ENCODE measurements around the gene VSIG10L2. TPM values are rescaled to one million over a fixed set of nuclear protein-coding genes. Genes with fewer than 3 reads are reported as not detected.

The VSIG10L2 gene
- total RNA-seq, 1 experiment from 2014 or later = not detected

DNA sequence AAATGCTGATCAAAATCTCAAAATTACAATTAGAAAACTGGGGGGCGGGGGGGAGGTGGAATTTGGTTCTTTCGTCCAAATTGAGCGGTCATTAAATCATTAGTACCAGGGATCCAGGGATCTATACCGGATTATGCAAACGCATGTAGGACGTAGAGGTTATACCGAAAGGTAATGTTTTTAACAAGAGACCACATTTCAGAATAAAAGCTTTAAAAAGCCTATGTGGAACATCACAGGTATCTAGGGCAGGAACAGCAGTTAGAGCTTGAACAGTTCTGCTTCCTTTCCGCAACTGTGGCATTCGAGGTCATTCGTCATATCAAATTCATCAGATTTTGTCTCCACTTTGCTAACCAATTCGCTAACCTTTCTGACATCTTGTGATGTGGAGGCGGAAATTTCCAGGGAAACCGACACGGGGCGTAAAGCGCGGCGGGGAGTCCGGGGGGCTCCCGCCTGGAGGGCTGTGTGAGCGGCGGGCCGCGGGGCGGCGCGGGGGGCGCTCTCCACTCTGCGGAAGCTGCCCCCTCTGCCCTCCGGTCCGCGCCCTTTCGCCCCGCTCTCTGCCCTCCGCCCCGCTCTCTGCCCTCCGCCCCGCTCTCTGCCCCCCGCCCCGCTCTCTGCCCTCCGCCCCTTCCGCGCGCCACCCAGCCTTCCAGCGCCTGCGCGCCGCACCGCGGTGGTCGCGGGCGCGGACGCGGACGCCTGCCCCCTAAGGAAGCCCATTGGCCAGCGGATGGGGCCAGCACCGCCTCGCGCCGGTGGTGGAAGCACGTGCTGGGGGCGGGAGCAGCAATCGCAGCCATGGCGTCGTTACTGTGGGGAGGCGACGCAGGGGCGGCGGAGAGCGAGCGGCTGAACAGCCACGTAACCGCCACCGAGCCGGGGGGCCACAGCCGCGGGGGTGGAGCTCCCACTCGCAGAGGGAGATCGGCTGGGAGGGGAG, 41.9 kb upstream of the VSIG10L2 start, which contains the start of gene DDX25:
DDX25 (plus strand) TSS at position 798 of the 949 bp plus-strand sequence; CDS start at position 808, 10 bp downstream.
- Histone ChIP-seq H3K56ac (ENCODE audit: insufficient read length, low read depth, low read length) (no peak within 1 kb of the TSS), H3K9ac (ENCODE audit: extremely low read depth, insufficient read length, low read length) (no peak within 1 kb of the TSS), H2AFZ (ENCODE audit: low read length) (no peak within 1 kb of the TSS), H2AK5ac (ENCODE audit: insufficient read length, low read length) (no peak within 1 kb of the TSS), H4K8ac (replicated peaks; ENCODE audit: insufficient read length, low read depth, low read length) (no peak within 1 kb of the TSS), H3K27me3 (ENCODE audit: insufficient read depth, low read length) (peaks cover 9% of the 10 kb centered on the region; the same call in 1 of the 2 replicates), H3K9me3 (ENCODE audit: control insufficient read depth, low read depth, low read length) (no peaks in the 10 kb centered on the region), H3K23ac (ENCODE audit: insufficient read length, low read depth, low read length) (no peak within 1 kb of the TSS), H4K20me1 (ENCODE audit: control insufficient read depth, insufficient read depth, insufficient read length) (no peaks in the 10 kb centered on the region), H2BK20ac (ENCODE audit: low read depth, low read length, poor library complexity, severe bottlenecking) (no peak within 1 kb of the TSS), H2BK120ac (ENCODE audit: low read depth, low read length, poor library complexity, severe bottlenecking) (no peak within 1 kb of the TSS), H3K18ac (ENCODE audit: insufficient read length, low read depth, low read length) (peak within 1 kb of the TSS; percentile 56), H3K4ac (ENCODE audit: low read depth, low read length) (no peak within 1 kb of the TSS), H3K23me2 (ENCODE audit: insufficient read length, low read depth, low read length, poor library complexity, severe bottlenecking) (peaks cover 11% of the 10 kb centered on the region), H2BK12ac (ENCODE audit: insufficient read length, low read depth, low read length) (no peak within 1 kb of the TSS), H3K4me1 (ENCODE audit: insufficient read depth, low read length) (no peaks in the 10 kb centered on the region; the same call in none of the 2 replicates), H3K79me2 (ENCODE audit: insufficient read depth, low read length) (no peaks in the 10 kb centered on the region; the same call in 1 of the 2 replicates), H3K27ac (ENCODE audit: insufficient read length, low read depth, low read length) (no peak within 1 kb of the TSS), H2BK15ac (ENCODE audit: low read depth, low read length) (no peak within 1 kb of the TSS), H3T11ph (ENCODE audit: low read length) (no peak within 1 kb of the TSS), H3K14ac (ENCODE audit: insufficient read depth, low read length) (peak within 1 kb of the TSS; percentile 80; the same call in 1 of the 2 replicates), H2BK5ac (ENCODE audit: insufficient read length, low read length) (no peak within 1 kb of the TSS), H4K91ac (ENCODE audit: insufficient read length, low read depth, low read length) (no peak within 1 kb of the TSS), H4K5ac (ENCODE audit: insufficient read length, low read depth, low read length) (no peak within 1 kb of the TSS), H3K79me1 (ENCODE audit: insufficient read depth, low read depth, low read length, poor library complexity, severe bottlenecking) (no peaks in the 10 kb centered on the region), H3K4me2 (ENCODE audit: insufficient read depth, insufficient read length, low read length) (peak within 1 kb of the TSS; percentile 83)
- WGBS (ENCODE audit: extremely low coverage, insufficient read length, low lambda C conversion rate) = no CpG with 5 or more reads among the region's 81 CpGs
- H3K27ac Mint-ChIP-seq = peak within 1 kb of the TSS in 1 of 3 experiments; percentile 50; a peak in 2 of 7 replicates
- peaks cover 12 to 28% (median 22%) of the 10 kb centered on the region in 3 experiments for H3K36me3 Mint-ChIP-seq (ENCODE audit: insufficient read depth in 1 of 3, low read depth in 3 of 3)
- peaks cover 10 to 16% of the 10 kb centered on the region in 2 experiments for H3K4me1 Mint-ChIP-seq
- H3K4me3 Mint-ChIP-seq = peak within 1 kb of the TSS; percentile 91 to 97
- TF ChIP-seq, protein P1, sequence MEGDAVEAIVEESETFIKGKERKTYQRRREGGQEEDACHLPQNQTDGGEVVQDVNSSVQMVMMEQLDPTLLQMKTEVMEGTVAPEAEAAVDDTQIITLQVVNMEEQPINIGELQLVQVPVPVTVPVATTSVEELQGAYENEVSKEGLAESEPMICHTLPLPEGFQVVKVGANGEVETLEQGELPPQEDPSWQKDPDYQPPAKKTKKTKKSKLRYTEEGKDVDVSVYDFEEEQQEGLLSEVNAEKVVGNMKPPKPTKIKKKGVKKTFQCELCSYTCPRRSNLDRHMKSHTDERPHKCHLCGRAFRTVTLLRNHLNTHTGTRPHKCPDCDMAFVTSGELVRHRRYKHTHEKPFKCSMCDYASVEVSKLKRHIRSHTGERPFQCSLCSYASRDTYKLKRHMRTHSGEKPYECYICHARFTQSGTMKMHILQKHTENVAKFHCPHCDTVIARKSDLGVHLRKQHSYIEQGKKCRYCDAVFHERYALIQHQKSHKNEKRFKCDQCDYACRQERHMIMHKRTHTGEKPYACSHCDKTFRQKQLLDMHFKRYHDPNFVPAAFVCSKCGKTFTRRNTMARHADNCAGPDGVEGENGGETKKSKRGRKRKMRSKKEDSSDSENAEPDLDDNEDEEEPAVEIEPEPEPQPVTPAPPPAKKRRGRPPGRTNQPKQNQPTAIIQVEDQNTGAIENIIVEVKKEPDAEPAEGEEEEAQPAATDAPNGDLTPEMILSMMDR (conservative IDR thresholded peaks at IDR 0.05) = no peak
- peak; percentile 80 for DNase-seq
- peaks cover 0 to 6% of the 10 kb centered on the region in 2 experiments; a peak in 1 of 5 replicates for H3K9me3 Mint-ChIP-seq
- peaks cover 33% of the 10 kb centered on the region for H3K27me3 Mint-ChIP-seq (ENCODE audit: low read depth)

All from H9 (cell line).